Dermis blood vessel endothelial cell (primary cell): Measurements from ENCODE around the gene NGRN. TPM values are rescaled to one million over a fixed set of nuclear protein-coding genes. Genes with fewer than 3 reads are reported as not detected.
"Not testable (repeated sequence)": the region's sequence is repeated elsewhere in the genome, so short reads cannot be mapped to it uniquely, and the experiment has no call there.

Source experiments
- DNase-seq: peaks from one replicate; pipeline ENCODE4 v3.0.0; 2010
- total RNA-seq: library from RNA; depleted of rRNA; stranded (reverse); fragments of >200 nt; gene quantifications from 2 replicates; pipeline ENCODE4 v1.2.3, GENCODE V29; 2014

NGRN gene
- total RNA-seq, 1 donor from 2014 or later = 92.9 TPM

- peak; percentile 68 for DNase-seq
Measured at GRCh38 chr15:90286678-90287077, 21.2 kb downstream of the NGRN start.

DNA sequence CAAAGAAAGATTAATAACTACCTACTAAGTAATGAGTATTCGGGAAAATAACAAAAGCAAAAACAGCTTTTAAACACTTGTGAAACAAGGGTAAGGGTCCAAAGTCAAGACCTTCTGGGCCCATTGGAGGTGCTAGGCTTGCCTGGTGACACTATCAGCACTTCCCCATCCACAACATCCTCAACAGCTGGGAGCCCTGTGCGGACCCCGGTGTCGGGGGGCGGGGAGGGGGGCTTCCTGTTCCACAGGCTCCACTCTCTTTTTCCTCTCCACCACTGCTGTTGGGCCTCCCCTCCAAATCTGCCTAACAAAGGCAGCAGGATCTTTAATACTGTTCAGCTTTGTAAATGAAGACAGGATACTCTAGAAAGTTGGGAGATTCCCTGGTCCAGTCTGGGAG, 21.6 kb downstream of the NGRN start:
- DNase-seq = no peak

- no peak for DNase-seq
Measured at GRCh38 chr15:90287946-90288345, 22.5 kb downstream of the NGRN start.

DNA sequence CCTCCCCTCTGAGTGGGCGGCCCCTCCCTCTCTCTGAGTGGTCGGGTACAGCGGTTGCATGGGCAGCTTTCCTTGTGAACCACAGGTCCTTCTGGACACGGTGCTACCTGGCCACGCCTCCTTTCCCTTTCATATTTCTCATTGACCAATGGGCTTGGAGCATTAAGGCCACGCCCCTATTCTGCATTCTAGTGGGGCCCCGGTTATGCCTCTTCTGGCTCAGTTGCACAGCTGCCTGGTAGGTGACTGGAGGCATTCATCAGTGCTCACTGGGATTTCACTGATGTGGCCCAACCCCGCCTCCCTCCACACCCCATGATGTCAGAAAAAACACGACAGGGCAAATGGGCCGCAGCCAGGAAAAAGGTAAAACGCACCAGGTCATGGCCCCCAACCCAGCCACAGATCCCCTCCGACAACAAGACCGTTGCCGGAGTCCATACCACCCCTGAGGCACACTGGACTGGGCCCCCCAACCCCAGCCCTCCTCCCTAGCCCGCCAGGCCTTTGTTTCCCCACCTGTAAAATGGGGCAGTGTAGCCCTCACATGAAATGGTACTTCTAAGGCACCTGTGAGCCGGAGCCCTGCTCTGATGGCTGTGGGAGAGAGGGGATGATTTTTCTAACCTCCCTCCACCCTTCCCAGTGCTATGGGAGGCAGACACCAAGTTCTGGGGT, 26.3 kb downstream of the NGRN start:
- peak; percentile 25 for DNase-seq

DNA sequence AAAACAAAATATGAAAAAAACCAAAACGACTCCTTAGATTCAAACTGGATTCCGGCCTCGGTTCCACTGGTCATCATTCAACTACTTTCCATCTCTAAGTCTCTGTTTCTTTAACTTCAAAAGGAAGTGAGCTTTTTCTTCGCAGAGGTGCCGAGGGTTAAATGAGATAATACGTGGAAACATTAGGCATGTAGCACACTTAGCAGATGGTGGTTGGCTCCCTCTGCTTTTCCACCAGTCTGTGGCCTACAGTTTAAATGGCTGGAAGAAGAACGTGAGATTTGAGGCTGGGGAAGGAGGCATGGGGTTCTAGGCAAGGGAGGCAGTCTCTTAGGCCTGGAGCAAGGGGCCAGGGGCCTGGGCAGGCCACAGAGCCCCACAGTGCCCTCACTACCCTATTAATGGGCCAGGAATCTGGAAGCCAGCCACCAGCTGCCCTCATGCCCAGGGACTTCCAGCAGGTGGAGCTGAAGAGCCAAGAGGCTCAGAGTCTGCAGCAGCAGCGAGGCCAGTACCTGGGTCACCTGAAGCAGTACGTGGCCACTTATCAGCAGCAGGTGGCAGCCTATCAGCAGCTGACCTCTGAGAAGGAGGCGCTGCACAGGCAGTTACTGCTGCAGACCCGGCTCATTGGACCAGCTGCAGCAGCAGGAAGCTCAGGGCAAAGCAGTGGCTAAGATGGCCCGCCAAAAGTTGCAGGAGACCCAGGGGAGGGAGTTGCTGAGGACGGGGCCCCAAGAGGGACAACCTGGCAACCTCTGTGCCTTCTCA, 27.8 kb downstream of the NGRN start:
- DNase-seq = peak; percentile 74

- DNase-seq = no peak
Measured at GRCh38 chr15:90294159-90294558, 28.7 kb downstream of the NGRN start.

- no peak for DNase-seq
Measured at GRCh38 chr15:90294601-90295269, 29.3 kb downstream of the NGRN start.

DNA sequence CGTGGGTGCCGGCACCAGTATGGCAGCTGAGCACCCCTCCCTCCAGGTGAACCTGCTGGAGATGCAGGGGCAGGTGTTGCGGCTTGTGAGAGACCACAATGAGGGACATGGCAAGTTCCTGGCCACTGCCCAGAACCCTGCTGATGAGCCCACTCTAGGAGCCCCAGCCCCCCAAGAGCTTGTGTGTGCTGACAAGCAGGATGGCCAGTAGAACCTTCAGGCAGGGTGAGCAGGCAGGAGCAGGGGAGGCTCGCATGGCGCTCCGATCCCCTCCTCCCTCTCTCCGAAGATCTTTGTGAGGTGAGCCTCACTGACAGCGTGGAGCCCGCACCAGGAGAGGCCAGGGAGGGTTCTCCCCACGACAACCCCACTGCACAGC, 29.8 kb downstream of the NGRN start:
- DNase-seq = no peak

DNA sequence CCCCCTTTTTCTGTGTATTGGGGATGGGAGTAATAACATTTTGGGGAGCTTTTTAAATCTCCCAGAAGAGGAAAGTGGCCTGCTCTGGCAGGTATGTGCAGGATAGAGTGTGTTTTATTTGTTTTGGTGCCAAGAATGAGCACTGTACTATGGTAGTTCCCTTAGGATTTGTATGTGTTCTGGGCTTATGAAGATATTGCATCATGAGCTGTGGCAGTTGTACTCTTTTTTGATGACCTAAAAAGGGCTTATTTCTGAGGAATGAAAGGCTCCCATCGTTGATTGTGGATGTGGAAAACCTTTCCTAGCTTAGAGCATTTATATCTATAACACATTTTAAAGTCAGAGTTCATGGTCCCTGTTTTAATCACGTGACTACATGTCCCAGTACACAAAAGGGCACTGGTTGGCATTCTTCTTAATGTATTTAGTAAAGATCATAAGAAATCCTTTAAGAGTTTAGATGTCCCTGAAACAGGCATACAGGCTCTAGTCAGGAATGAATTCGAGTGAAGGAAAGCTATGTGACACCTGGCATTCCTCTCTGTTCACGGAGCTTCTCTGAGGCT, 30.9 kb downstream of the NGRN start:
- DNase-seq = not testable (repeated sequence)

DNA sequence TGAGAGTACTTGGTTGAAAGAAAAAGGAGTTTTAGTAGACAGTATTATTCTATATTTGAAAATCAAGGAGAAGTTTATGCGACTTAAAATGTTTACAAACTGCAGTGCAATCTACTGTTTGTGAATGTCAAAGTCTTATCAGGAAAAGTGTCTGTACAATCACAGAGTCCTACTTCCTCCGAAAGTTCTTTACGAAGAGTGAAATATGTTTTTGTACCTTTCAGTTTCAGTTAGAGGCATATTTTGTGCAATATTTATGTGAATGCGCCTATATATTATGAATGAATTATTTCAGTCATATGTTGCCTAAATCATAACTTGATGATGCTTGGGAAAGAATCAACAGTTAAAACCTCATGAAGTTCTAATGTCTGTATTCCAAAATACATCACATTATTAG, 31.5 kb downstream of the NGRN start:
- DNase-seq = no peak

- no peak for DNase-seq
Measured at GRCh38 chr15:90300541-90300940, 35.1 kb downstream of the NGRN start.

DNA sequence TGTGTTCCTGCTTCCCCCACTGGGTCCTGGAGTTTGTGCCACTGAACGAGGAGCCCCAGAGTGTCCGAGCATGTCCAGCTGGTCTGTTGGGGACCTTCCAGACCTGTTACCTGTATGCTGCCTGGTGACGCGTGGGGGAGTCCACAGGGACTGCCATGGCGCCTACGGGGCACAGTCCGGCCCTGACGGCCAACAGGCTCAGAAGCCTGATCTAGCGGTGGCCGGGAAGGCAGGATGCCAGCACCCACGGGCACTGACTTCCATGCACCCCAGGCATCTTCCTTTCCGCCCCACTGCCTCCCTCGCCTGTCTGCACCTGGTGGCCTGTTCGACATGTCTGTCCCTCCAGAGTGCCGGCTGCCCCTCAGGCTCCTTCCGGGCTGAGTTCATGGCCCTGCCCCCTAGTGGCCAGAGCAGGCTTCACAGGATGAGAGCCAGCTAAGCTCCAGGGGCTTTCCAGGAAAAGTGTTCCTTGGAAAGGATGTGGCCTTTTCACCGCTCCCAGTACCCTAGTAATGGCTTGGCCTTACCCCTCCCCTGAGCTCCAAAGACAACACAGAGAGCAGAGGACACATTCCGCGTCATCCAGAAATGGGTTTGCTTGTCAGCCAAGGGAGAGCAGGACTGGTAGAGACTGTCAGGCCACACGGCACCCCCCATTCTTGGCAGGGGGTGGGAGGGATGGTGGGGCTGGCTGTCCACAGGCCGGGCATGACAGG, 35.7 kb downstream of the NGRN start:
- peak; percentile 70 for DNase-seq

DNA sequence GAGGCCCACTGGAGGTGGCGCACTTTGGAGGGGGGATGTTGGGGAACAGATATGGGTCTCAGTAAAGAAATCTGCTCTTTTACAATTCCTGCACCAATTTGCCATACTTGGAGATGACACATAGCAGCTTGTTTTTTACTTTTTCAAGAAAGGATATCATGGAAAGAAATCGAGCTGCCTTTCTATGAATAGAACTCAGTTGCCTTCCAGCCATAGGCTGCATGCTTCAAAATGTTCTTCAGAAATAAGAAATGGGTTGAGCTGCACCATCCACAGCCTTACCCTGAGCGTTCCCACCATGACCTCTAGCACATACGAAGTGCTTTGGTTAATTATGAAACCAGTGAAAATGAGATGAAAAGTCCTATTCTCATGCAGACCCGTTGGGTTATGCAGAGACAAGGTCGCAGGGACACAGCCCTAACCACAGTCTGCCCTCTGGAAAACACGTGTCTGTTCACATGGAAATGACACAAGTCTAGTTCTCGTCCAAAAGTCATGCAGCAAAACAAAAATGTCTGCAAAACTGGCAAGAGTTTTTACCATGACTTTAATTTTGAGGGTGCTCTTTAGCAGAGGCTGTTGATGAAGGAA, 36.3 kb downstream of the NGRN start:
- no peak for DNase-seq

- DNase-seq = not testable (repeated sequence)
Measured at GRCh38 chr15:90305355-90305754, 39.9 kb downstream of the NGRN start.

GRCh38 chr15:90305932-90306331, 40.5 kb downstream of the NGRN start:
- DNase-seq = no peak

GRCh38 chr15:90306560-90306959, 41.1 kb downstream of the NGRN start:
- DNase-seq = no peak

DNA sequence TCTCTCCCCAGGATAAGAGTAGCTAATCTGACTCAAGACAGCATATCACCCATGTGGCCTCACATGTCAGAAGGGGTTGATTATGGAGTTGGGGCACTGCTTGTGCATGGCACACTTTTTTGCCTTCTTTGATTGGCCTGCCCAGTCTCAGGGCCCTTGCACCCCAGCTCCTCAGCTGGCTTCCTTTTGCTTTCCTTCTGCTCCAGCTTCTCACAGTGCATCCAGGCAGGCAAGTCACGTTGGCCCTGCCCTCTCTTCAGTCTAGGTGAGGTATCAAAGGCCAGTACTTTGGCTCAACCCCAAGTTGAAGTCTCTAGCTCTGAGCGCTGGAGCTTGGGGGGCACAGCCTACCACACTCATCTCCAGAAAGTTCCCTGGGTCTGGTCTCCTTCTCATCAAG, 42.2 kb downstream of the NGRN start:
- no peak for DNase-seq

- no peak for DNase-seq
Measured at GRCh38 chr15:90309020-90309419, 43.5 kb downstream of the NGRN start.

DNA sequence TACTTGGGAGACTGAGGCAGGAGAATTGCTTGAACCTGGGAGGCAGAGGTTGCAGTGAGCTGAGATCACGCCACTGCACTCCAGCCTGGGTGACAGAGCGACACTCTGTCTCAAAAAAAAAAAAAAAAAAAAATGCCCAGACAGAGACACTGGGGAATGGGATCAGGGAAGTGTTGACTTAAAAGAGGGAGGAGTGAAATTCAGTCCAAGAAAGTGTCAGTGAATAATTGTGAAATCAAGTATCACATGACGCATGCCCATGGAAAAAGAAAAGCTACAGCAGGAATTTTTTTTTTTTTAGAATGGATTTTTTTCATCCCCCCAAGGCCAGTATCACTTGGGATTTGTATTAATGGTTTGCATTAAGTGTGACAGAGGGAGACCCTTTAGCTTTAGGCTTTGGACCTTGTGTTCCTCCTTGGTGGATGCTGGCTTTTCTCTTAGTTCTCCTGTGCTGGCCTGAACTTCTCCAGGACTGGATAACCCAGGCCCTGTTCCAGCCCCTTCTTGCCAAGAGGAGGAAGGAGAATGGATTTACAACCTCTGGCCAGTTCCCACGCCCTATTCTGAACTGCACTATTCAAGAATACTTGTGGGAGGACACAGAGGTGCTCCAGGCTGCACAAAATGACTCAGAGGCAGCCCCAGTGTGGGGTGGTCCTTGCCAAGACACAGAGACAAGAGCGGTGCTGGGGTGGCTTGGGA, 50.0 kb downstream of the NGRN start:
- peak; percentile 16 for DNase-seq

- DNase-seq = no peak
Measured at GRCh38 chr15:90316139-90316538, 50.7 kb downstream of the NGRN start.

GRCh38 chr15:90318591-90318990, 53.1 kb downstream of the NGRN start:
- DNase-seq = no peak
